WI38 (cell line): ENCODE data around the gene C12orf60.

ENCODE experiments used
- H3K4me3 ChIP-seq: 2 replicates; pipeline ENCODE4 v1.5.1; 2011; ENCODE audit warnings: low read depth, mild to moderate bottlenecking, control low read depth, low read length
- CTCF ChIP-seq: IDR thresholded peaks from 2 replicates; pipeline ENCODE4 v1.5.1; 2012; ENCODE audit warnings: low read depth, mild to moderate bottlenecking, control low read depth, low read length

C12orf60 gene

GRCh38 chr12:14853961-14854360 lies 50.5 kb downstream of the C12orf60 start:
- no peak for TF ChIP-seq CTCF
- H3K4me3 ChIP-seq = no peak overlapping the region

- no peak overlapping the region for H3K4me3 ChIP-seq
- TF ChIP-seq CTCF = no peak
These were observed 51.2 kb downstream of the C12orf60 start for GRCh38 chr12:14854586-14855183.

- no peak overlapping the region for H3K4me3 ChIP-seq
- TF ChIP-seq CTCF = no peak
These were observed 55.0 kb downstream of the C12orf60 start for GRCh38 chr12:14858513-14858912.

GRCh38 chr12:14860490-14860889 lies 57.0 kb downstream of the C12orf60 start:
- TF ChIP-seq CTCF = no peak
- no peak overlapping the region for H3K4me3 ChIP-seq

GRCh38 chr12:14868916-14869506 lies 65.5 kb downstream of the C12orf60 start:
- no peak overlapping the region for H3K4me3 ChIP-seq
- TF ChIP-seq CTCF = no peak

GRCh38 chr12:14871247-14871646 lies 67.8 kb downstream of the C12orf60 start:
- no peak for TF ChIP-seq CTCF

GRCh38 chr12:14871886-14872285 lies 68.4 kb downstream of the C12orf60 start:
- TF ChIP-seq CTCF = no peak
- no peak overlapping the region for H3K4me3 ChIP-seq

More at GRCh38 chr12:14871247-14871646, 67.8 kb downstream of the C12orf60 start:
- no peak overlapping the region for H3K4me3 ChIP-seq
